ENCODE measurements around the gene USP13.
"Not testable (repeated sequence)": the region's sequence is repeated elsewhere in the genome, so short reads cannot be mapped to it uniquely, and the experiment has no call there.

USP13 gene

GRCh38 chr3:179772297-179772696 lies 119.5 kb downstream of the USP13 start:
- H3K4me3 ChIP-seq (ENCODE audit: low read length): no peak overlapping the region
- H3K27me3 ChIP-seq (ENCODE audit: insufficient read depth, low read length): no peaks in the 10 kb centered on the region
- H3K4me1 ChIP-seq (ENCODE audit: insufficient read depth, low read length): no peaks in the 10 kb centered on the region
- peaks cover 26% of the 10 kb centered on the region for H3K36me3 ChIP-seq (ENCODE audit: insufficient read depth, low read length)
- no peak overlapping the region for H2AFZ ChIP-seq (ENCODE audit: low read depth, low read length)
- peaks cover 6% of the 10 kb centered on the region for H3K9me3 ChIP-seq (ENCODE audit: low read length)

DNA sequence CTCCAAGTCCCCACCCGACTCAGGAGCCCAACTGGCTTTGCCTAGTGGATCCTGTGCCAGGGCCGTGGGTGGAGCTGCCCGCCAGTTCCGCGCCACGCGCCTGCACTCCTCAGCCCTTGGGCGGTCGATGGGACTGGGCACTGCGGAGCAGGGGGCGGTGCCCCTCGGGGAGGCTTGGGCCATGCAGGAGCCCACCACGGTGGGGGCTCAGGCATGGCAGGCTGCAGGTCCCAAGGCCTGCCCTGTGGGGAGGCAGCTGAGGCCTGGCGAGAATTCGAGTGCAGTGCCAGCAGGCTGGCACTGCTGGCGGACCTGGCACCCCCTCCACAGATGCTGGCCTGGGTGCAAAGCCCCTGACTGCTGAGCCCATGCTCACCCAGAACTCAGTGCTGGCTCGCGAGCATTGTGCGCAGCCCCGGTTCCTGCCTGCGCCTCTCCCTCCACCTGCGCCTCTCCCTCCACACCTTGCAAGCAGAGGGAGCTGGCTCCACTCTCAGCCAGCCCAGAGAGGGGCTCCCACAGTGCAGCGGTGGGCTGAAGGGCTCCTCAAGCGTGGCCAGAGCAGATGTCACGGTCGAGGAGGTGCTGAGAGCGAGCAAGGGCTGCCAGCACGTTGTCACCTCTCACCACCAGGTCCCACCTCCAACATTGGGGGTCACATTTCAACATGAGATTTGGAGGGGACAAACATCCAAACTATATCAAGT lies 122.7 kb downstream of the USP13 start:
- H3K27me3 ChIP-seq (ENCODE audit: insufficient read depth, low read length): no peaks in the 10 kb centered on the region
- H3K9me3 ChIP-seq (ENCODE audit: low read length): peaks cover 8% of the 10 kb centered on the region
- no peaks in the 10 kb centered on the region for H3K4me1 ChIP-seq (ENCODE audit: insufficient read depth, low read length)
- no peak overlapping the region for H3K4me3 ChIP-seq (ENCODE audit: low read length)
- H2AFZ ChIP-seq (ENCODE audit: low read depth, low read length): no peak overlapping the region
- H3K36me3 ChIP-seq (ENCODE audit: insufficient read depth, low read length): peaks cover 18% of the 10 kb centered on the region

DNA sequence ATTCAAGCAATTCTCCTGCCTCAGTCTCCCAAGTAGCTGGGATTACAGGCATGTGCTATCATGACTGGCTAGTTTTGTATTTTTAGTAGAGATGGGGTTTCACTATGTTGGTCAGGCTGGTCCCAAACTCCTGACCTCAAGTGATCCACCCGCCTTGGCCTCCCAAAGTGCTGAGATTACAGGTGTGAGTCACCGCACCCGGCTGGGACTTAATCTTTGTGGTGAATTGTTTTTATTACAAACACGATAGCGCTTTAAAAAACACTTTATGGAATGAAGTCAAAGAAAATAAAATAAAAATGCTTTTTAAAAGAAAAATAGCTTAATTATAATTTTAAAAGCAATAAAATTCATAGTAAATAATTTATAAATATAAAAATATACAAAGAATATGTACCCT lies 130.0 kb downstream of the USP13 start:
- not testable (repeated sequence) for H3K27me3 ChIP-seq (ENCODE audit: insufficient read depth, low read length); H3K4me3 ChIP-seq (ENCODE audit: low read length); H3K4me1 ChIP-seq (ENCODE audit: insufficient read depth, low read length); H2AFZ ChIP-seq (ENCODE audit: low read depth, low read length); H3K9me3 ChIP-seq (ENCODE audit: low read length)
- peaks cover 34% of the 10 kb centered on the region for H3K36me3 ChIP-seq (ENCODE audit: insufficient read depth, low read length)

- Histone ChIP-seq H3K4me1 (ENCODE audit: insufficient read depth, low read length) (no peaks in the 10 kb centered on the region), H2AFZ (ENCODE audit: low read depth, low read length) (no peak overlapping the region), H3K9me3 (ENCODE audit: low read length) (peaks cover 4% of the 10 kb centered on the region), H3K4me3 (ENCODE audit: low read length) (no peak overlapping the region), H3K36me3 (ENCODE audit: insufficient read depth, low read length) (peaks cover 15% of the 10 kb centered on the region), H3K27me3 (ENCODE audit: insufficient read depth, low read length) (no peaks in the 10 kb centered on the region)
Observed at GRCh38 chr3:179788996-179789395, 136.2 kb downstream of the USP13 start.

- Histone ChIP-seq H3K27me3 (ENCODE audit: insufficient read depth, low read length) (no peaks in the 10 kb centered on the region), H3K36me3 (ENCODE audit: insufficient read depth, low read length) (peaks cover 4% of the 10 kb centered on the region), H3K4me3 (ENCODE audit: low read length) (no peak overlapping the region), H2AFZ (ENCODE audit: low read depth, low read length) (no peak overlapping the region), H3K9me3 (ENCODE audit: low read length) (peaks cover 4% of the 10 kb centered on the region), H3K4me1 (ENCODE audit: insufficient read depth, low read length) (no peaks in the 10 kb centered on the region)
Observed at GRCh38 chr3:179791793-179792192, 139.0 kb downstream of the USP13 start.

- Histone ChIP-seq H3K4me1 (ENCODE audit: insufficient read depth, low read length) (peaks cover under 1% of the 10 kb centered on the region), H3K9me3 (ENCODE audit: low read length) (peaks cover 3% of the 10 kb centered on the region), H3K4me3 (ENCODE audit: low read length) (no peak overlapping the region)
Observed at GRCh38 chr3:179794355-179794754, 141.5 kb downstream of the USP13 start.

GRCh38 chr3:179796421-179796820 lies 143.6 kb downstream of the USP13 start:
- Histone ChIP-seq H3K4me3 (ENCODE audit: low read length) (no peak overlapping the region), H3K36me3 (ENCODE audit: insufficient read depth, low read length) (no peaks in the 10 kb centered on the region), H2AFZ (ENCODE audit: low read depth, low read length) (no peak overlapping the region), H3K4me1 (ENCODE audit: insufficient read depth, low read length) (peaks cover 10% of the 10 kb centered on the region), H3K27me3 (ENCODE audit: insufficient read depth, low read length) (no peaks in the 10 kb centered on the region), H3K9me3 (ENCODE audit: low read length) (no peaks in the 10 kb centered on the region)

More at GRCh38 chr3:179794355-179794754, 141.5 kb downstream of the USP13 start:
- Histone ChIP-seq H2AFZ (ENCODE audit: low read depth, low read length) (no peak overlapping the region), H3K27me3 (ENCODE audit: insufficient read depth, low read length) (no peaks in the 10 kb centered on the region), H3K36me3 (ENCODE audit: insufficient read depth, low read length) (peaks cover 3% of the 10 kb centered on the region)

DNA sequence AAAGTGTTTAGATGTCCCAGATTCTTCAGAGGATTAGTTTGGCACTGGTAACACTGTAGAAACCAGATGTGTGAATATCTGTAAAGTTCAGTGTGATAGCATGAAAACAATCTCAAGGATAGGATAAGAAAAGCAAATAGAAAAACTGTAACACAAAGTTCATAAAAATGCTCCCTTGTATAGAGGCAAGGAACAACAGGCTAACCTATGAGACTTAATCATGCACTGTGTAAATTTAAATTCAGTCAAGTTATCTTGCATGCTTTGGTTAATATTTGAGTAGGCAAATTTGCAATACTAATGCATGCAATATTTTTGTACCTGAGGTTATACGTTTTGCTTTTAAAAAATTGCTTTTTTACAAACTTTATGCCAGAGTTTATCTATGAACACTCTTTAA lies 144.4 kb downstream of the USP13 start:
- H3K4me1 ChIP-seq (ENCODE audit: insufficient read depth, low read length): peaks cover 10% of the 10 kb centered on the region
- H3K9me3 ChIP-seq (ENCODE audit: low read length): no peaks in the 10 kb centered on the region
- no peaks in the 10 kb centered on the region for H3K36me3 ChIP-seq (ENCODE audit: insufficient read depth, low read length)
- H3K27me3 ChIP-seq (ENCODE audit: insufficient read depth, low read length): no peaks in the 10 kb centered on the region
- H3K4me3 ChIP-seq (ENCODE audit: low read length): no peak overlapping the region
- H2AFZ ChIP-seq (ENCODE audit: low read depth, low read length): no peak overlapping the region

DNA sequence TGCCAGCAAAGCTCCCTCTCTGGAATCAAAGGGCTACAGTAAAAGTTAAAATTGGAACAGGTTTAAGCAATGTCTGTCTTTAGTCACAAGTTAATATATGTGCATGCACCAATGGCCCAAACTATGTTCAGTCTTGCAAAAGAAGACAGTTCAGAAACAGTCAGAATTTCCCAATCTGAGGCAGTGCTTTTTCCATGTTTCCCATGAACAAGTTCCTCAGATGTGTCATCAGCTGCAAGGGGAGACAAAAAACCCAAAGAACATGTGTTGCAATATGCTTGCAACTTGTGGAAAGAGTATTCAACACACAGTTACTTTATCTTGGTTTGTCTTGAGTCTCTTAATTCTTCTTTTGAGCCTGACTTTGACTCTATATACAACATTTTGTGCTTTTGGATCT lies 148.4 kb downstream of the USP13 start:
- no peaks in the 10 kb centered on the region for H3K27me3 ChIP-seq (ENCODE audit: insufficient read depth, low read length)
- H3K4me3 ChIP-seq (ENCODE audit: low read length): no peak overlapping the region
- peaks cover 10% of the 10 kb centered on the region for H3K4me1 ChIP-seq (ENCODE audit: insufficient read depth, low read length)
- H2AFZ ChIP-seq (ENCODE audit: low read depth, low read length): no peak overlapping the region
- H3K36me3 ChIP-seq (ENCODE audit: insufficient read depth, low read length): no peaks in the 10 kb centered on the region
- H3K9me3 ChIP-seq (ENCODE audit: low read length): no peaks in the 10 kb centered on the region

DNA sequence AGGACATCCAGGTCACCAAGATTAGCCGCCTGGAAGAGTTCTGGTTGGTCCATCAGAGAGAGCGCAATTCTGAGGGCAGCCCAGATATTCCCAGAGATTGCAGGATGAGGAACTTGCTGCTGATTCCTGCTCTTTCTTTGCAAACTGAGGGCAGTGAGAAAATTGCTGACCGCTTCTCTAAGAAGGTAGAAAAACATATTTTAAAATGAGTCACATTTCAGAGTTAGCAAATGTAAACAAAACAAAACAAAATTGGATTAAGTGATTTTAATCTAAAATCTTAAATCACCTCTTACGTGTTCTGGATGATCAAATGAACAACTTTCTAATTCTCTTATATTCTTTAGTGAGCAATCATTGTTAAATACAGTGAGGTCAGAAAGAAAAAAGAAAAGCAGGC lies 149.0 kb downstream of the USP13 start:
- Histone ChIP-seq H3K9me3 (ENCODE audit: low read length) (no peaks in the 10 kb centered on the region), H3K27me3 (ENCODE audit: insufficient read depth, low read length) (no peaks in the 10 kb centered on the region), H3K36me3 (ENCODE audit: insufficient read depth, low read length) (no peaks in the 10 kb centered on the region), H3K4me3 (ENCODE audit: low read length) (no peak overlapping the region), H3K4me1 (ENCODE audit: insufficient read depth, low read length) (peaks cover 10% of the 10 kb centered on the region), H2AFZ (ENCODE audit: low read depth, low read length) (no peak overlapping the region)

GRCh38 chr3:179806177-179806576 lies 153.3 kb downstream of the USP13 start:
- H3K36me3 ChIP-seq (ENCODE audit: insufficient read depth, low read length): no peaks in the 10 kb centered on the region
- no peaks in the 10 kb centered on the region for H3K4me1 ChIP-seq (ENCODE audit: insufficient read depth, low read length)
- no peaks in the 10 kb centered on the region for H3K9me3 ChIP-seq (ENCODE audit: low read length)
- H3K4me3 ChIP-seq (ENCODE audit: low read length): no peak overlapping the region
- no peak overlapping the region for H2AFZ ChIP-seq (ENCODE audit: low read depth, low read length)
- no peaks in the 10 kb centered on the region for H3K27me3 ChIP-seq (ENCODE audit: insufficient read depth, low read length)

DNA sequence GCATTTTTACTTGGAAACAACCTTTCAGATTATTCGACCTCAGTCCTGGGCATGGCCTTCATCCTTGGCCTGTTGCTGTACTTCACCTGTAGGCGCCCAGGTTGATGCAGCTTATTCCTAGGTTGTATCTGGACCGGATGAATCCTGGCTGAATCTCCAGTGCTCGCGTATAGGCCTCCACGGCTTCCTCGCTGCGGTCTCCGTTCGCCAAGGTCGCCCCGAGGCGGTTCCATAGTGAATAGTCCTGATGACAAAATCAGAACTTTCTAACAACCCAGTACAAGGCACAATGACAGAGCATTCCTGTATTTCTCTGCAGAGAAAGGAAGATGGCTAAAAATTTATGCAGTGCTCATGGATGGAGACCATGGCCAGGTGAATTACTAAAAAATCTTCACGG lies 154.7 kb downstream of the USP13 start:
- Histone ChIP-seq H3K9me3 (ENCODE audit: low read length) (no peaks in the 10 kb centered on the region), H3K4me1 (ENCODE audit: insufficient read depth, low read length) (no peaks in the 10 kb centered on the region), H3K27me3 (ENCODE audit: insufficient read depth, low read length) (no peaks in the 10 kb centered on the region), H2AFZ (ENCODE audit: low read depth, low read length) (no peak overlapping the region), H3K36me3 (ENCODE audit: insufficient read depth, low read length) (no peaks in the 10 kb centered on the region), H3K4me3 (ENCODE audit: low read length) (no peak overlapping the region)

- no peak overlapping the region for H2AFZ ChIP-seq (ENCODE audit: low read depth, low read length)
Observed at GRCh38 chr3:179809639-179810038, 156.8 kb downstream of the USP13 start.

More at GRCh38 chr3:179809639-179810038, 156.8 kb downstream of the USP13 start:
- no peaks in the 10 kb centered on the region for H3K9me3 ChIP-seq (ENCODE audit: low read length)
- no peaks in the 10 kb centered on the region for H3K36me3 ChIP-seq (ENCODE audit: insufficient read depth, low read length)
- H3K27me3 ChIP-seq (ENCODE audit: insufficient read depth, low read length): no peaks in the 10 kb centered on the region
- H3K4me3 ChIP-seq (ENCODE audit: low read length): no peak overlapping the region
- H3K4me1 ChIP-seq (ENCODE audit: insufficient read depth, low read length): no peaks in the 10 kb centered on the region

Measured in neuron (in vitro differentiated cells).